GM21515 (cell line): ENCODE data around the gene SLC8A1.
"Not testable (repeated sequence)": the region's sequence is repeated elsewhere in the genome, so short reads cannot be mapped to it uniquely, and the experiment has no call there.

Experiments used
- ATAC-seq: cut with Tn5 transposase; IDR thresholded peaks from one replicate; pipeline ENCODE4 v1.9.1; 2021; ENCODE audit not compliant: unreplicated experiment

The SLC8A1 gene

GRCh38 chr2:40093021-40093675 is 358.7 kb downstream of the SLC8A1 start:
- ATAC-seq = no peak

GRCh38 chr2:40090044-40090443 is 361.8 kb downstream of the SLC8A1 start:
- no peak for ATAC-seq

- ATAC-seq = no peak
Observed at GRCh38 chr2:40087927-40088326, 364.0 kb downstream of the SLC8A1 start.

- no peak for ATAC-seq
Observed at GRCh38 chr2:40087434-40087833, 364.5 kb downstream of the SLC8A1 start.

- ATAC-seq = no peak
Observed at GRCh38 chr2:40085786-40086185, 366.1 kb downstream of the SLC8A1 start.

GRCh38 chr2:40073336-40073735 is 378.6 kb downstream of the SLC8A1 start:
- not testable (repeated sequence) for ATAC-seq

GRCh38 chr2:40072442-40073232 is 379.3 kb downstream of the SLC8A1 start:
- ATAC-seq = no peak

- no peak for ATAC-seq
Observed at GRCh38 chr2:40062381-40062780, 389.5 kb downstream of the SLC8A1 start.

- ATAC-seq = no peak
Observed at GRCh38 chr2:40049781-40050180, 402.1 kb downstream of the SLC8A1 start.

- ATAC-seq = no peak
Observed at GRCh38 chr2:40048506-40048905, 403.4 kb downstream of the SLC8A1 start.

GRCh38 chr2:40047406-40047805 is 404.5 kb downstream of the SLC8A1 start:
- no peak for ATAC-seq
